GM10847 (cell line): ENCODE data around the gene EPS8L3.

ENCODE experiments used
- POLR2A ChIP-seq: IDR thresholded peaks from 2 replicates; pipeline ENCODE4 v1.6.1; 2011; ENCODE audit not compliant: insufficient read length; ENCODE audit errors: extremely low read depth

Gene EPS8L3

GRCh38 chr1:109763646-109764415 lies at the start of gene EPS8L3:
TSS of gene EPS8L3 (minus strand) at chr1:109763923. CDS start at chr1:109761749, 2,174 bp downstream.
- TF ChIP-seq POLR2A, result no peak

- no peak for TF ChIP-seq POLR2A
Measured at GRCh38 chr1:109812691-109813393, 49.1 kb upstream of the EPS8L3 start.

GRCh38 chr1:109808703-109809102 lies 45.0 kb upstream of the EPS8L3 start:
- no peak for TF ChIP-seq POLR2A

- TF ChIP-seq POLR2A, result no peak
Measured at GRCh38 chr1:109807822-109808680, 44.3 kb upstream of the EPS8L3 start.

GRCh38 chr1:109807402-109807801 lies 43.7 kb upstream of the EPS8L3 start:
- no peak for TF ChIP-seq POLR2A

GRCh38 chr1:109806733-109807400 lies 43.1 kb upstream of the EPS8L3 start:
- no peak for TF ChIP-seq POLR2A

GRCh38 chr1:109805486-109806165 lies 41.9 kb upstream of the EPS8L3 start:
- no peak for TF ChIP-seq POLR2A

- no peak for TF ChIP-seq POLR2A
Measured at GRCh38 chr1:109804660-109805059, 40.9 kb upstream of the EPS8L3 start.

- TF ChIP-seq POLR2A, result no peak
Measured at GRCh38 chr1:109803901-109804331, 40.2 kb upstream of the EPS8L3 start.

- TF ChIP-seq POLR2A, result no peak
Measured at GRCh38 chr1:109802901-109803561, 39.3 kb upstream of the EPS8L3 start.

GRCh38 chr1:109802136-109802900 lies 38.6 kb upstream of the EPS8L3 start:
- TF ChIP-seq POLR2A, result no peak

- no peak for TF ChIP-seq POLR2A
Measured at GRCh38 chr1:109801791-109802135, 38.0 kb upstream of the EPS8L3 start.

- no peak for TF ChIP-seq POLR2A
Measured at GRCh38 chr1:109800291-109800690, 36.6 kb upstream of the EPS8L3 start.
